RWPE1 (cell line): ENCODE measurements around the gene ILDR2.

ENCODE experiments used
- CTCF ChIA-PET: fragments of 350-600 bp; sonication (Branson Sonifier 250); formaldehyde crosslinking; extraction: SDS; loops from one replicate; lab custom pipeline; 2021; lab: Yijun Ruan, JAX
- POLR2A ChIA-PET: fragments of 400-600 bp; formaldehyde crosslinking; extraction: SDS; loops from one replicate; lab custom pipeline; 2020; ENCODE audit warnings: antibody characterized with exemption; ENCODE audit not compliant: low non-redundant PET; lab: Yijun Ruan, JAX
- DNase-seq: peaks from one replicate; pipeline ENCODE4 v3.0.0; 2012; ENCODE audit warnings: low spot score
- H3K27ac ChIP-seq: fragments of 450-650 bp; 2 replicates; pipeline ENCODE4 v1.5.1; 2017
- TF ChIP-seq, protein P1 (sequence below): fragments of 450-650 bp; conservative IDR thresholded peaks from 2 replicates; pipeline ENCODE4 v1.5.1; 2017; ENCODE audit warnings: low read depth, mild to moderate bottlenecking

ILDR2 gene

GRCh38 chr1:166920561-166921475 is 54.5 kb downstream of the ILDR2 start:
- TF ChIP-seq, protein P1, sequence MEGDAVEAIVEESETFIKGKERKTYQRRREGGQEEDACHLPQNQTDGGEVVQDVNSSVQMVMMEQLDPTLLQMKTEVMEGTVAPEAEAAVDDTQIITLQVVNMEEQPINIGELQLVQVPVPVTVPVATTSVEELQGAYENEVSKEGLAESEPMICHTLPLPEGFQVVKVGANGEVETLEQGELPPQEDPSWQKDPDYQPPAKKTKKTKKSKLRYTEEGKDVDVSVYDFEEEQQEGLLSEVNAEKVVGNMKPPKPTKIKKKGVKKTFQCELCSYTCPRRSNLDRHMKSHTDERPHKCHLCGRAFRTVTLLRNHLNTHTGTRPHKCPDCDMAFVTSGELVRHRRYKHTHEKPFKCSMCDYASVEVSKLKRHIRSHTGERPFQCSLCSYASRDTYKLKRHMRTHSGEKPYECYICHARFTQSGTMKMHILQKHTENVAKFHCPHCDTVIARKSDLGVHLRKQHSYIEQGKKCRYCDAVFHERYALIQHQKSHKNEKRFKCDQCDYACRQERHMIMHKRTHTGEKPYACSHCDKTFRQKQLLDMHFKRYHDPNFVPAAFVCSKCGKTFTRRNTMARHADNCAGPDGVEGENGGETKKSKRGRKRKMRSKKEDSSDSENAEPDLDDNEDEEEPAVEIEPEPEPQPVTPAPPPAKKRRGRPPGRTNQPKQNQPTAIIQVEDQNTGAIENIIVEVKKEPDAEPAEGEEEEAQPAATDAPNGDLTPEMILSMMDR = no peak
- POLR2A ChIA-PET = no interaction called here
- no peak for DNase-seq
- CTCF ChIA-PET = no interaction called here
- no peak overlapping the region for H3K27ac ChIP-seq

DNA sequence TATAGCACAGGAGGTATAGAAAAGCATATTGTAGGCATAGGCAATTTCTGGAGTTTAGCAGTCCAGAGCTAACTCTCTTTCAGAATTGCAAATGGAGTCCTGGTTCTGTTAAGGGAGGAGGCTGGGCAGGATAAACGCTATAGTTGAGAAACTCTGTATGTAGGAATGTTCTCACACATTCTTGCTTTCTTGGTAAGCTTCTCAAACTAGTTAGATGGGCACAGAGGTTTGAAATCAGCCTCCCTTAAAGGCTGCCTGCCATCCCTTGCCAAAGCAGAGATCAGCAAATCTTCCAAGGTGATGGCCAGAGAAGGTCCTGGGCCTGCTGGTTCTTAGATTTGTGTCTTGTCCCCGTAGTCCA is 56.4 kb downstream of the ILDR2 start:
- ChIA-PET CTCF (interaction anchor here (0.7 to 1.1 kb wide), 4 partner anchors 9 to 140 kb away, joined by 3 to 4 read pairs (median 3); no protein-coding TSS in a partner anchor), POLR2A (no interaction called here)
- DNase-seq = no peak
- TF ChIP-seq, protein P1 = no peak
- H3K27ac ChIP-seq = no peak overlapping the region

- ChIA-PET POLR2A (no interaction called here), CTCF (interaction anchor here (0.7 to 1.1 kb wide), 3 partner anchors 8 to 141 kb away, joined by 3 to 4 read pairs (median 3); no protein-coding TSS in a partner anchor)
Measured at GRCh38 chr1:166918088-166918955, 57.0 kb downstream of the ILDR2 start.

GRCh38 chr1:166915941-166916340 is 59.4 kb downstream of the ILDR2 start:
- peak; percentile 17 for DNase-seq
- TF ChIP-seq, protein P1 = no peak
- POLR2A ChIA-PET = no interaction called here
- H3K27ac ChIP-seq = no peak overlapping the region
- CTCF ChIA-PET = interaction anchor here (0.6 to 0.8 kb wide), 3 partner anchors 10 to 144 kb away, joined by 3 to 4 read pairs (median 3); no protein-coding TSS in a partner anchor

More at GRCh38 chr1:166918088-166918955, 57.0 kb downstream of the ILDR2 start:
- no peak for DNase-seq
- TF ChIP-seq, protein P1 = no peak
- no peak overlapping the region for H3K27ac ChIP-seq

GRCh38 chr1:166915042-166915441 is 60.3 kb downstream of the ILDR2 start:
- no peak overlapping the region for H3K27ac ChIP-seq
- DNase-seq = no peak
- ChIA-PET POLR2A (no interaction called here), CTCF (no interaction called here)
- TF ChIP-seq, protein P1 = no peak

GRCh38 chr1:166914111-166914510 is 61.2 kb downstream of the ILDR2 start:
- CTCF ChIA-PET = interaction anchor here (0.7 to 2.3 kb wide), 2 partner anchors 134 to 145 kb away, joined by 4 to 12 read pairs; no protein-coding TSS in a partner anchor

More at GRCh38 chr1:166914111-166914510, 61.2 kb downstream of the ILDR2 start:
- DNase-seq = no peak
- POLR2A ChIA-PET = no interaction called here
- no peak overlapping the region for H3K27ac ChIP-seq
- TF ChIP-seq, protein P1 = no peak
